Mesenchymal stem cell (in vitro differentiated cells and primary cell): ENCODE results near the gene NR2F1.

Experiments
- DNase-seq: peaks from one replicate; pipeline ENCODE4 v3.0.0-alpha.2; 2013
- H2AFZ ChIP-seq: one replicate; pipeline ENCODE4 v1.6.1; 2013; ENCODE audit warnings: low read depth, mild to moderate bottlenecking, control low read depth, inconsistent platforms, low read length, moderate library complexity
- H2AK5ac ChIP-seq: 2 replicates; pipeline ENCODE4 v1.6.1; 2013; ENCODE audit warnings: low read length, moderate library complexity, mild to moderate bottlenecking, inconsistent platforms; ENCODE audit not compliant: severe bottlenecking
- H2BK120ac ChIP-seq: one replicate; pipeline ENCODE4 v1.6.1; 2013; ENCODE audit warnings: low read depth, mild to moderate bottlenecking, inconsistent platforms, low read length, moderate library complexity
- H2BK12ac ChIP-seq, 2 experiments: one replicate each; pipeline ENCODE4 v1.6.1; 2013; ENCODE audit warnings: inconsistent platforms in 2 of 2, low read length in 2 of 2, mild to moderate bottlenecking in 2 of 2, moderate library complexity in 2 of 2, control low read depth in 1 of 2
- H2BK15ac ChIP-seq: one replicate; pipeline ENCODE4 v1.6.1; 2013; ENCODE audit warnings: mild to moderate bottlenecking, low read depth, inconsistent platforms; ENCODE audit not compliant: poor library complexity, severe bottlenecking
- H2BK5ac ChIP-seq: 2 replicates; pipeline ENCODE4 v1.6.1; 2013; ENCODE audit warnings: low read depth, mild to moderate bottlenecking, low read length, control low read depth, inconsistent platforms; ENCODE audit not compliant: poor library complexity, severe bottlenecking
- H3K14ac ChIP-seq, 2 experiments: one replicate each; pipeline ENCODE4 v1.6.1; 2013; ENCODE audit warnings: inconsistent platforms in 2 of 2, low read length in 2 of 2, control low read depth in 1 of 2, mild to moderate bottlenecking in 1 of 2, moderate library complexity in 1 of 2
- H3K18ac ChIP-seq, 2 experiments: one replicate each; pipeline ENCODE4 v1.6.1; 2013; ENCODE audit warnings: inconsistent platforms in 2 of 2, low read length in 2 of 2, control low read depth in 1 of 2, low read depth in 1 of 2, mild to moderate bottlenecking in 1 of 2
- H3K23ac ChIP-seq, 2 experiments: one replicate each; pipeline ENCODE4 v1.6.1; 2013; ENCODE audit warnings: inconsistent platforms in 2 of 2, low read length in 2 of 2, mild to moderate bottlenecking in 2 of 2, moderate library complexity in 2 of 2, control low read depth in 1 of 2
- H3K27ac ChIP-seq: 2 replicates; pipeline ENCODE4 v1.5.1; 2013; ENCODE audit warnings: mild to moderate bottlenecking, moderate library complexity, low read length, control low read depth, inconsistent platforms; ENCODE audit not compliant: poor library complexity, severe bottlenecking
- H3K27me3 ChIP-seq, 2 experiments: 2 replicates each; pipeline versions ENCODE4 v1.6.1 to v1.7.0; 2013; ENCODE audit warnings: low read length in 2 of 2, mild to moderate bottlenecking in 2 of 2, moderate library complexity in 2 of 2, control low read depth in 1 of 2, inconsistent platforms in 1 of 2; ENCODE audit not compliant: control insufficient read depth in 1 of 2, insufficient read depth in 1 of 2
- H3K36me3 ChIP-seq, 2 experiments: 2 replicates each; pipeline versions ENCODE4 v1.6.1 to v1.7.0; 2013; ENCODE audit warnings: low read length in 2 of 2, control low read depth in 1 of 2, inconsistent platforms in 1 of 2, low read depth in 1 of 2, mild to moderate bottlenecking in 1 of 2; ENCODE audit not compliant: insufficient read depth in 2 of 2, control insufficient read depth in 1 of 2
- H3K4ac ChIP-seq, 2 experiments: one replicate each; pipeline ENCODE4 v1.6.1; 2013; ENCODE audit warnings: inconsistent platforms in 2 of 2, low read length in 2 of 2, mild to moderate bottlenecking in 2 of 2, moderate library complexity in 2 of 2, control low read depth in 1 of 2, low read depth in 1 of 2
- H3K4me1 ChIP-seq: 2 replicates; pipeline ENCODE4 v1.6.1; 2013; ENCODE audit warnings: low read depth, low read length, control low read depth; ENCODE audit not compliant: control insufficient read depth, insufficient read depth
- H3K4me2 ChIP-seq: 2 replicates; pipeline ENCODE4 v1.6.1; 2013; ENCODE audit warnings: low read length, mild to moderate bottlenecking, inconsistent platforms; ENCODE audit not compliant: poor library complexity, severe bottlenecking
- H3K4me3 ChIP-seq, 2 experiments: 2 replicates each; pipeline versions ENCODE4 v1.5.1 to v1.7.0; 2013; ENCODE audit warnings: low read length in 2 of 2, mild to moderate bottlenecking in 2 of 2, control low read depth in 1 of 2, low read depth in 1 of 2; ENCODE audit not compliant: insufficient read depth in 1 of 2
- H3K79me1 ChIP-seq: replicated peaks from 2 replicates; pipeline ENCODE4 v1.6.1; 2013; ENCODE audit warnings: mild to moderate bottlenecking, control low read depth, low read length, inconsistent platforms; ENCODE audit not compliant: poor library complexity, severe bottlenecking
- H3K9ac ChIP-seq: 2 replicates; pipeline ENCODE4 v1.7.0; 2013; ENCODE audit warnings: mild to moderate bottlenecking, low read length, moderate library complexity
- H3K9me3 ChIP-seq: 2 replicates; pipeline ENCODE4 v1.7.0; 2013; ENCODE audit warnings: mild to moderate bottlenecking, low read length; ENCODE audit not compliant: control insufficient read depth
- H4K8ac ChIP-seq: one replicate; pipeline ENCODE4 v1.6.1; 2013; ENCODE audit warnings: inconsistent platforms, mild to moderate bottlenecking, low read length, moderate library complexity
- H4K91ac ChIP-seq: one replicate; pipeline ENCODE4 v1.6.1; 2013; ENCODE audit warnings: mild to moderate bottlenecking, low read length, inconsistent platforms
- WGBS: methylation state at CpG from one replicate; pipeline ENCODE4 v1.1.7; 2013; ENCODE audit warnings: mixed read lengths; 5-methylcytosine and 5-hydroxymethylcytosine counted together

Gene NR2F1

GRCh38 chr5:93576994-93577853 lies 5.8 kb upstream of the NR2F1 start:
- 60% methylated on average over 9 of the region's 9 CpGs for WGBS

GRCh38 chr5:93577854-93578812 lies 4.9 kb upstream of the NR2F1 start:
- Histone ChIP-seq H4K8ac (peak overlapping the region; percentile 99), H3K23ac (peak overlapping the region in 1 of 2 experiments; percentile 86), H3K27ac (no peak overlapping the region), H3K9me3 (no peaks in the 10 kb centered on the region), H2BK12ac (peak overlapping the region; percentile 1 to 93), H3K4ac (peak overlapping the region; percentile 62 to 90), H2BK120ac (peak overlapping the region; percentile 93), H3K4me1 (peaks cover 16% of the 10 kb centered on the region), H3K4me3 (peak overlapping the region in 1 of 2 experiments; percentile 95), H2AFZ (no peak overlapping the region), H3K9ac (no peak overlapping the region), H2AK5ac (no peak overlapping the region), H3K18ac (peak overlapping the region; percentile 86 to 88), H3K14ac (peak overlapping the region in 1 of 2 experiments; percentile 74), H3K79me1 (peaks cover 9% of the 10 kb centered on the region), H3K4me2 (no peak overlapping the region), H3K36me3 (no peaks in the 10 kb centered on the region), H4K91ac (peak overlapping the region; percentile 76), H2BK15ac (no peak overlapping the region), H2BK5ac (no peak overlapping the region), H3K27me3 (peaks cover 0 to 19% of the 10 kb centered on the region in 2 experiments)
- peak; percentile 63 for DNase-seq
- WGBS, result 62% methylated on average over 24 of the region's 25 CpGs

More at GRCh38 chr5:93576994-93577853, 5.8 kb upstream of the NR2F1 start:
- DNase-seq, result no peak
- Histone ChIP-seq H2AK5ac (no peak overlapping the region), H4K91ac (peak overlapping the region; percentile 31), H3K4me2 (no peak overlapping the region), H2BK5ac (no peak overlapping the region), H3K27ac (no peak overlapping the region), H3K4ac (peak overlapping the region in 1 of 2 experiments; percentile 40), H3K14ac (no peak overlapping the region), H3K23ac (no peak overlapping the region), H2BK120ac (peak overlapping the region; percentile 62), H3K9me3 (no peaks in the 10 kb centered on the region), H2BK15ac (no peak overlapping the region), H4K8ac (no peak overlapping the region), H3K36me3 (no peaks in the 10 kb centered on the region), H3K27me3 (peaks cover 4 to 28% of the 10 kb centered on the region in 2 experiments), H3K18ac (peak overlapping the region in 1 of 2 experiments; percentile 17), H3K4me3 (no peak overlapping the region), H2BK12ac (peak overlapping the region; percentile 39 to 78), H3K79me1 (peaks cover 12% of the 10 kb centered on the region), H2AFZ (no peak overlapping the region), H3K9ac (no peak overlapping the region), H3K4me1 (peaks cover 21% of the 10 kb centered on the region)

GRCh38 chr5:93578813-93579691 lies 4.0 kb upstream of the NR2F1 start:
- H3K4ac ChIP-seq, result peak overlapping the region; percentile 81 to 90
- no peak overlapping the region for H2AK5ac ChIP-seq
- H2BK120ac ChIP-seq, result peak overlapping the region; percentile 93
- H2BK5ac ChIP-seq, result no peak overlapping the region
- no peaks in the 10 kb centered on the region for H3K36me3 ChIP-seq
- peak; percentile 74 for DNase-seq
- H3K14ac ChIP-seq, result peak overlapping the region in 1 of 2 experiments; percentile 96
- H2BK15ac ChIP-seq, result peak overlapping the region; percentile 100
- H3K18ac ChIP-seq, result peak overlapping the region; percentile 86 to 89
- H3K9ac ChIP-seq, result peak overlapping the region; percentile 81
- WGBS, result 4% methylated on average over 49 of the region's 49 CpGs
- H3K4me1 ChIP-seq, result peaks cover 13% of the 10 kb centered on the region
- H3K27ac ChIP-seq, result no peak overlapping the region
- H2AFZ ChIP-seq, result peak overlapping the region; percentile 49
- peak overlapping the region; percentile 56 to 93 for H2BK12ac ChIP-seq
- peak overlapping the region; percentile 86 for H3K4me2 ChIP-seq
- no peaks in the 10 kb centered on the region for H3K9me3 ChIP-seq
- peak overlapping the region in 1 of 2 experiments; percentile 96 for H3K23ac ChIP-seq
- peak overlapping the region; percentile 95 for H4K91ac ChIP-seq
- H3K27me3 ChIP-seq, result peaks cover 0 to 10% of the 10 kb centered on the region in 2 experiments
- peak overlapping the region; percentile 99 for H4K8ac ChIP-seq
- H3K4me3 ChIP-seq, result peak overlapping the region; percentile 71 to 95
- peaks cover 8% of the 10 kb centered on the region for H3K79me1 ChIP-seq
